Muscle layer of colon (tissue), 2 donors: ENCODE data around the gene LRRC8E.
"Not testable (repeated sequence)": the region's sequence is repeated elsewhere in the genome, so short reads cannot be mapped to it uniquely, and the experiment has no call there.

ENCODE experiments used
- H3K27ac ChIP-seq: one replicate; pipeline ENCODE4 v1.7.0; 2013; ENCODE audit warnings: low read depth, mild to moderate bottlenecking, low read length, moderate library complexity
- H3K27me3 ChIP-seq, 2 donors: one replicate each; pipeline ENCODE4 v1.7.0; 2013; ENCODE audit warnings: low read length in 2 of 2, mild to moderate bottlenecking in 2 of 2; ENCODE audit not compliant: insufficient read depth in 2 of 2, control insufficient read depth in 1 of 2
- H3K36me3 ChIP-seq: one replicate; pipeline ENCODE4 v1.7.0; 2013; ENCODE audit warnings: mild to moderate bottlenecking, low read length; ENCODE audit not compliant: insufficient read depth
- H3K4me1 ChIP-seq: one replicate; pipeline ENCODE4 v1.7.0; 2013; ENCODE audit warnings: mild to moderate bottlenecking, low read length; ENCODE audit not compliant: insufficient read depth
- H3K4me3 ChIP-seq, 2 donors: one replicate each; pipeline ENCODE4 v1.7.0; 2013; ENCODE audit warnings: low read length in 2 of 2, low read depth in 1 of 2, mild to moderate bottlenecking in 1 of 2, moderate library complexity in 1 of 2
- H3K9ac ChIP-seq: one replicate; pipeline ENCODE4 v1.7.0; 2013; ENCODE audit warnings: low read length
- H3K9me3 ChIP-seq: one replicate; pipeline ENCODE4 v1.7.0; 2013; ENCODE audit warnings: mild to moderate bottlenecking, low read length
- donor health status: abdominal sarcoma.
- donor health status: Adenocarcinoma of cecum.

LRRC8E gene

GRCh38 chr19:7883796-7884570 is 4.3 kb upstream of the LRRC8E start:
- H3K36me3 ChIP-seq, result no peaks in the 10 kb centered on the region
- no peak overlapping the region for H3K27ac ChIP-seq
- no peaks in the 10 kb centered on the region for H3K9me3 ChIP-seq
- no peak overlapping the region for H3K9ac ChIP-seq
- H3K27me3 ChIP-seq, result peaks cover 4 to 14% of the 10 kb centered on the region in 2 donors
- no peaks in the 10 kb centered on the region for H3K4me1 ChIP-seq
- H3K4me3 ChIP-seq, result no peak overlapping the region

- no peak overlapping the region for H3K4me3 ChIP-seq
- no peak overlapping the region for H3K27ac ChIP-seq
- H3K9me3 ChIP-seq, result no peaks in the 10 kb centered on the region
- peaks cover 4 to 14% of the 10 kb centered on the region in 2 donors for H3K27me3 ChIP-seq
- no peaks in the 10 kb centered on the region for H3K36me3 ChIP-seq
- no peaks in the 10 kb centered on the region for H3K4me1 ChIP-seq
- H3K9ac ChIP-seq, result no peak overlapping the region
These were observed 2.5 kb upstream of the LRRC8E start for GRCh38 chr19:7885818-7886217.

- H3K27ac ChIP-seq, result no peak overlapping the region
- no peak overlapping the region for H3K4me3 ChIP-seq
- H3K9me3 ChIP-seq, result no peaks in the 10 kb centered on the region
These were observed 734 bp upstream of the LRRC8E start for GRCh38 chr19:7887408-7888144.

GRCh38 chr19:7888826-7889217 is 512 bp downstream of the LRRC8E start:
- H3K9me3 ChIP-seq, result no peaks in the 10 kb centered on the region
- peaks cover 4 to 14% of the 10 kb centered on the region in 2 donors for H3K27me3 ChIP-seq
- H3K4me3 ChIP-seq, result no peak overlapping the region
- H3K36me3 ChIP-seq, result no peaks in the 10 kb centered on the region
- no peak overlapping the region for H3K9ac ChIP-seq
- H3K27ac ChIP-seq, result no peak overlapping the region
- no peaks in the 10 kb centered on the region for H3K4me1 ChIP-seq

More at GRCh38 chr19:7887408-7888144, 734 bp upstream of the LRRC8E start:
- no peaks in the 10 kb centered on the region for H3K4me1 ChIP-seq
- no peaks in the 10 kb centered on the region for H3K36me3 ChIP-seq
- peaks cover 4 to 14% of the 10 kb centered on the region in 2 donors for H3K27me3 ChIP-seq
- no peak overlapping the region for H3K9ac ChIP-seq

GRCh38 chr19:7893362-7894101 is 5.2 kb downstream of the LRRC8E start:
- H3K4me3 ChIP-seq, H3K27ac ChIP-seq, H3K36me3 ChIP-seq, H3K9ac ChIP-seq, H3K4me1 ChIP-seq, H3K9me3 ChIP-seq: not testable (repeated sequence)
- H3K27me3 ChIP-seq, result peaks cover 3 to 13% of the 10 kb centered on the region in 2 donors

- no peaks in the 10 kb centered on the region for H3K9me3 ChIP-seq
- no peak overlapping the region for H3K4me3 ChIP-seq
- H3K36me3 ChIP-seq, result no peaks in the 10 kb centered on the region
- H3K9ac ChIP-seq, result no peak overlapping the region
- no peak overlapping the region for H3K27ac ChIP-seq
- no peaks in the 10 kb centered on the region for H3K4me1 ChIP-seq
- peaks cover 0 to 8% of the 10 kb centered on the region in 2 donors for H3K27me3 ChIP-seq
These were observed 6.5 kb downstream of the LRRC8E start for GRCh38 chr19:7894612-7895309.

- H3K36me3 ChIP-seq, result no peaks in the 10 kb centered on the region
- H3K4me3 ChIP-seq, result no peak overlapping the region
- H3K27ac ChIP-seq, result no peak overlapping the region
- H3K9me3 ChIP-seq, result no peaks in the 10 kb centered on the region
- H3K4me1 ChIP-seq, result no peaks in the 10 kb centered on the region
- H3K9ac ChIP-seq, result no peak overlapping the region
- H3K27me3 ChIP-seq, result peaks cover 0 to 8% of the 10 kb centered on the region in 2 donors
These were observed 7.3 kb downstream of the LRRC8E start for GRCh38 chr19:7895565-7895964.

GRCh38 chr19:7897292-7897691 is 9.0 kb downstream of the LRRC8E start:
- Histone ChIP-seq H3K27me3 (peaks cover 0 to 8% of the 10 kb centered on the region in 2 donors), H3K27ac (no peak overlapping the region), H3K36me3 (no peaks in the 10 kb centered on the region), H3K4me3 (no peak overlapping the region), H3K4me1 (no peaks in the 10 kb centered on the region), H3K9me3 (no peaks in the 10 kb centered on the region), H3K9ac (no peak overlapping the region)

- Histone ChIP-seq H3K4me1 (peaks cover 10% of the 10 kb centered on the region), H3K9me3 (no peaks in the 10 kb centered on the region), H3K4me3 (no peak overlapping the region), H3K36me3 (no peaks in the 10 kb centered on the region), H3K27ac (no peak overlapping the region), H3K27me3 (peaks cover 0 to 8% of the 10 kb centered on the region in 2 donors), H3K9ac (no peak overlapping the region)
These were observed 10.7 kb downstream of the LRRC8E start for GRCh38 chr19:7898967-7899366.

- Histone ChIP-seq H3K9ac (no peak overlapping the region), H3K36me3 (no peaks in the 10 kb centered on the region), H3K4me1 (peaks cover 17% of the 10 kb centered on the region), H3K4me3 (no peak overlapping the region), H3K27ac (no peak overlapping the region), H3K27me3 (peaks cover 0 to 5% of the 10 kb centered on the region in 2 donors), H3K9me3 (no peaks in the 10 kb centered on the region)
These were observed 11.6 kb downstream of the LRRC8E start for GRCh38 chr19:7899751-7900378.
